Measurements from ENCODE around the gene TAPBP.
"Not testable (repeated sequence)": the region's sequence is repeated elsewhere in the genome, so short reads cannot be mapped to it uniquely, and the experiment has no call there.

The TAPBP gene

DNA sequence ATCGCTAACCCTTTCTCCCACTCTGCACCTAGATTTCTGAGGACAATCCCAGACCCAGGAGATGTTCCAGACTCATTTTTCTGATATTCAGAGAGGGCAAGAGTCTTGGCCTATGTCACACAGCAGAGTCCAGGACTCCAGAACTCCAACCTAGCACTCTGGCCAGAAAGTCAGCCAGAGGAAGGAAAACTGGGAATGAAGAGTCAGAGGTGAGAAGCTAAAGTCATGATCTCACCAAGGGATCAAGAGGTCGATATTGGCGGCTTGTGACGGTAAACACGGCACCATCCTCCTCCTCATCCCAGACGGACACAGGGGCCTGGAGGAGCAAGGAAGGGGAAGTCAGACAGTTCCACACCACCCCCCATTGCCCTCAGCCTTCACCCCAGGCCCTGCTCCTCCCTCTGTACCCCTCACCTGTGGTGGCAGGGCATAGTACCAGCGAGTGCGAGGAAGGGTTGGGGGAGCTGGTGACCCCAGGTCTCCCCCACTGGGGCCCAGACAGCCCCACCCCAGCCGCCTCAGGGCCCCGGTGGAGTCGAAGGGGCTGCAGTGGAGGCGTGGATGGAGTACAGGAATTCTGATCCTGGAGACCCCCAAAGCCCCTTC is 17.0 kb downstream of the TAPBP start:
- DNase-seq (ENCODE audit: low spot score), result no peak

DNA sequence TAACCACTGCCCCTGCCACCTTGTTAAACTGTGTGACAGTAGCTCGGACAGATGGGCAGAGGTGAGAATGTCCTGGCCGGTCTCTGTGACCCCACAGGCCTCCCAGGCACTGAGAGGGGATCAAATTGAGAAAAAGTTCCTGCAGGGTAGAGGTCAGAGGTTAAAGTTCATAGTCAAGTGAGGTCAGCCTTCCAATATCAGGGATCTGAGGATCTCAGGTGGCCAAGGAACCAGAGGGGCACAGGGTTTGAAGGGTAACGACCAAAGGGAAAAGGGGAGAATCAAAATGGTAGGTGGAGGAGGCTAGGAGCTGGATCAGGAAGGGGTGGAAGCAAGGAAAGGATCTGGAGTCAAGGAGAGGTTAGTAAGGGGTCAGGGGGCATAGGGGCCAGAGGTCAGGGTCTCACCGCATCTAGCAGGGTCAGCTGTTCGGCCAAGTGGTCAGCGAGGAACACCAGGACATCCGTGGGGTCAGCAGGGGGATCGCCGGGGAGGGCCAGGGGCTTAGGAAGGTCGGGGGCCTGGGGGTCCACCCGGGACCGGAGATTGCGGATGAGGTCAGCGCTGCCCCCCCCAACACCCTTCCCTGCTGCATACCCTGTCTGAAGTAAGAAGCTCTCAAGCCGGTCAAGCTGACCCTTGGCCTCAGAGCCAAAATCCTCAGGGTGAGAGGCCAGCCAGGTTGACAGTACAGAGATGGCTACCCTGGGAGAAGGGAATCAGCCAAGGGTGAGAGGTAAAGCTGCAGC is 18.1 kb downstream of the TAPBP start:
- no peak for DNase-seq (ENCODE audit: low spot score)

DNA sequence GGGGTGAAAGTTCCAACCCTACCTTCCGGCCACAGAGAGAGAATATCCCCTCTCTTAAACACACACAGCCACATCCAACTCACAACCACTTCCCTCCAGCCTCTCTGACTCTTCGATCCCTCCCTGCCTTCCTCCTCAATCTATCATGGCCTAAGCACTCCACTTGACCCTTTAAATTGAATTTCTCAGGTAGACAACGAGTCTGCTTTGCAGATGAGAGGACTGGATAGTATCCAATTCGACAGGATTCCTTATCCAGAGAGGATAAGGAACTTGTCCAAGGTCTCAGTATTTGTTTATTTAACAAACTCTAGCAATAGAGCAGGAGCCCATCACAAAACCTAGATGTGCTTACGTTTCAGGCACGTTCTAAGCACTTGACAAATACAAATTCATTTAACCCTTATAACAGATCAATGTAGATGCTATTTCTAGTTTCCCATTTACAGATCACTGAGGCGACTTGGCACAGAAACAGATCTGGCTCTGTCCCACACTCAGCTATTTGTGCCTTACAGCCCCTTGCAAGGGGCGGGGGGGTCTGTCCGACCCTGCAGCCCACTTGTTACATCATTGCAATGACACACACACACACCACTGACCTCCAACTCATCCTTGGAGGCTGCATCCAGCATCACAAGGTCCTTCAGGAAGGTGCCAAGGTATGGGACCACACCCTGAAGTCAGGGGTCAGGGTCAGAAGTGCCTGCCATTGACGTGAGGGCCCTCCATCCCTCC is 19.6 kb downstream of the TAPBP start:
- DNase-seq (ENCODE audit: low spot score), result no peak

- DNase-seq (ENCODE audit: low spot score), result no peak
These were observed 20.7 kb downstream of the TAPBP start for GRCh38 chr6:33292996-33293682.

DNA sequence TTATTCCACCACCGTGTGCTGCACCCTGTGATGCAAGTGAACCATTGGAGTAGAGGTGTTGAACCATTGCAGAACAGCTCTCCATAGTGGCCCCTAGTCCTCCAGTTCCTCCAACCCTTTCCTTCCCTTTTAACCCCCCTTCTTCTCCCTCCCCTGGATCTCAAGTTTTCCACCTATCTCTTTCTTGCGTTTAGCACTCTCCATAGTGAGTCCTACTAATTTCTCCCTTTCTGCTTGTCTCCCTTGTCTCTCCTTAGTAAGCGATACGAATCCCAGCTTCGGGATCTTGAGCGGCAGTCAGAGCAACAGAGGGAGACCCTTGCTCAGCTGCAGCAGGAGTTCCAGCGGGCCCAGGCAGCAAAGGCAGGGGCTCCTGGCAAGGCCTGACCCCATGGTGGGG is 23.4 kb downstream of the TAPBP start:
- DNase-seq (ENCODE audit: low spot score), result no peak

GRCh38 chr6:33289784-33290315 is 24.0 kb downstream of the TAPBP start:
- DNase-seq (ENCODE audit: low spot score), result no peak

- peak; percentile 85 for DNase-seq (ENCODE audit: low spot score)
These were observed 24.7 kb downstream of the TAPBP start, which contains the start of the genes PFDN6 and WDR46 for GRCh38 chr6:33288921-33289783. TSS of gene PFDN6 (plus strand) at chr6:33289601. CDS start at chr6:33289857, 256 bp downstream. TSS of gene WDR46 (minus strand) at chr6:33289239. CDS start at chr6:33289170, 69 bp downstream.

DNA sequence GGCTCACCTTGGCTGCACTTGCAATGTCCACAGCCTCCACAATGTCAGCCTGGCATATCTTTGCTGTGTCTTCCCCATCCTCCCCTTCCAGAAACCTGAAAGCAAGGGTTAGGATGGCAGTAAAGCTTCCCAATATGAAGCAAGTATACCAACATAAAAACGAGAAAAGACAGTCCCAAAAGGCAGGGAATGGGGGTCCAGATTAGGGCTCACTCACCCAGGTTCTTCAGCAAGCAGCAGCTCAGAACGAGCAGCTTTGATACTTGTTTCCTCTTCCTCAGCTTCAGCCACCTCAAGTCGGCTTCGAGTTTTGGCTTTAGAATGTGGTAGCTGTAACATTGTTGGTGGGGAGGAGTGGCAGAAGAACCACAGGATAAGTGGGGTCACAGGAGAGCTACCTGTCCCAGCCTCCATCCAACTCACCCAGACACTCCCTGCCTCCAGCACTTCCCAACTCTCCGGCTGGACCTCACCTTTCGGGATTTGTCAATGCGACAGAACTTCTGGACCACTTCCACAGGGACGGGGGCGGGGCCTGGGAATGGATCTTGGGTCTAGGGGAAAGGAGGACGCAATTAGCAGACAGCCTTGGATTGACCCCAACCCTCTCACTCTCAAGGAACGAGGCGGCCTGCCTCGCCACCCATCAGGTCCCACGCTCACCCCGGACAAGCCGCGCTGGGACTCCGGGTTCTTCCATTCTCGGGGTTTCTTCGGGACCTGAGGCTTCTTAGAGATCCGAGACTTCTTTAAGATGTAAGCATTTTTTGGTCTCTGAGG is 25.5 kb downstream of the TAPBP start:
- DNase-seq (ENCODE audit: low spot score), result no peak

DNA sequence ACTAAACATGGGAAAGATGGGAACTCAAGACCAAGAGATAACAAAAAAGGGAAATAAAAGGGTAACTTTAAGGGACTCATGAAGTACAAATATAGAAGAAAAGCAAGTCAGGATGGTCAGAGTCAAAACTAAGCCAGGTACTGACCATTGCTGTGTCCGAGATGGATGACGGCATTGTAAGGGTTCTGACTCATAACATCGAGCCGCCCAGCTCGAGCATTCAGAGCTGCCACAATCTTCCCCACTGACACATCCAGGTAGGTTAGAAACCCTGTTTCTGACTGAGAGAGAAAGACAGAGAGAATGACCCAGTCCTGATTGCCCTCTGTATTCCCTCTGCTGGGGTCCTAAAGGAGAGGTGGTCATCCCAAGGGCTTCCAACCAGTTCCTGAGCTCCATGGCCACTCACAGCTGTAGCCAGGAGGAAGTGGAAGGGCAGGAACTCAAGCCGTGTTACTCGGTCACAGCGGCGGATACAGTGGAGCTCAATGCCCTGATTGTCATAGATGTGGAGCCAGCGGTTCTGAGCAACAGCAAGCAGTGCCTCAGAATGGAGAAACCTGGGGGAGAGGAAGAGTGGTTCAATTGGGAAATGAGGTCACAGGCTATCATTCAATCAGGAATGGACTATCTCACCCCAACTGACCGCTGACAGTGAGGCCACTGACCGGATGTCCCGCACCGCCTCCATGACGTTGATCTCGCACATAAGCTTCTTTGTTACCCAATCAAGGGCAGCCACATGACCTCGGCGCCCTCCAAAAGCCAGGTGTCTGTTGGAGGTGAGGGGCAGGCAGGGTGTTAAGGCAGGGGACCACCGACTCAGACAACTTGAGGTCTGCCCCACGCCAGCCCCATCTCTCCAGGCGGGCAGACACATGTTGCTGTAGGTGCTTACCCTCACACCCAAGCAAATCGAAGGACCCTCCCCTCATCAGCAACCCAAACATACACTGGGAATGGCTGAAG is 26.6 kb downstream of the TAPBP start:
- DNase-seq (ENCODE audit: low spot score), result no peak

DNA sequence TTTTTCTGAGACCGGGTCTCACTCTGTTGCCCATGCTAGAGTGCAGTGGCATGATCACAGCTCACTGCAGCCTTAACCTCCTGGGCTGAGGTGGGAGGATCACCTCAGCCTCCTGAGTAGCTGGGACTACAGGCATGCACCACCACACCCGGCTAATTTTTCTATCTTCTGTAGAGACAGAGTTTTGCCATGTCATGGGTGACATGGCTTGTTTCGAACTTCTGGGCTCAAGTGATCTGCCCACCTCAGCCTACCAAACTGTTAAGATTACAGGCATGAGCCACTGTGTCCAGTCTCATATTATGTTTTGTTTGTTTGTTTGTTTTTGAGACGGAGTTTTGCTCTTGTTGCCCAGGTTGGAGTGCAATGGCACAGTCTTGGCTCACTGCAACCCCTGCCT is 28.7 kb downstream of the TAPBP start:
- DNase-seq (ENCODE audit: low spot score), result not testable (repeated sequence)

GRCh38 chr6:33280539-33280938 is 33.3 kb downstream of the TAPBP start:
- no peak for DNase-seq (ENCODE audit: low spot score)

GRCh38 chr6:33279971-33280511 is 33.8 kb downstream of the TAPBP start:
- no peak for DNase-seq (ENCODE audit: low spot score)

DNA sequence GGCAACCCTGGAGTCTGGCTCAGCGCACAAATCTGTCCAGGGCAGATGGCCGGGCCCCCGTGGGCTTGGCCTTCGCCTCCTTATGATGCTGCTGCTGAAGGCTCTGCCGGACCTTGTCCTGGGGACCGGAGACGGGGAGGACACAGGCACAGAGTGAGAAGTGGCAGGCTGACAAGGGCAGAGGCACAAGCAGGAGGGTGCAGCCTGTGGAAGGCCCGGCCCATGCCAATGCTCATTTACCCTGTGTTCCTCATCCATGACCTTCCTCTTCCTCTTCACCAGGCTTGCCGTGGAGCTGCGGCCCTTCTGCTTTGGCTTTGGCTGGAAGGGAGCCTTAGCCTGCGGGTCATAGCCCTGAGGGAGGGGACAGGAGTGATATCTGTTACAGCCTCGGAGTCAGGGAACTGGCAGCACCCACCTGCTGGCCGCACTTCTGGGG is 34.6 kb downstream of the TAPBP start:
- DNase-seq (ENCODE audit: low spot score), result no peak

DNA sequence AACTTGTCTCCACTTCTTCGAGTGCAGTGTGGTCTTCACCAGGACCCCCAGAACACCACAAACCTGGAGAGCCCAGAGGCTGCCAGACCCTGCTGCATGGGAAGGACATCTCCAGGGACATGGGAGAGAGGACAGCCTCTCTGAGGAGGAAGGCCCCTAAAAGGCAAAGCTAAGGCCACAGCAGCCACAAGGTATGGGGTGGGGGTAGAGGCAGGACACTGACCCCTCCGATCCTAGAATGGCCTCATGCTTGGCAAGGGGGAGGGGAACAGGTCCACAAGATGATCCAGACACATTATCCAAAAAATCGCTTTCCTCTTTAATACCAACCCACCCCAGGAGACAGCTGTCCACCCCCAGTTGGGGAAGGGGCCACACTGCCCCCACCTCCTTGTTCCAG is 35.1 kb downstream of the TAPBP start:
- DNase-seq (ENCODE audit: low spot score), result no peak

GRCh38 chr6:33278392-33278741 is 35.5 kb downstream of the TAPBP start:
- no peak for DNase-seq (ENCODE audit: low spot score)

DNA sequence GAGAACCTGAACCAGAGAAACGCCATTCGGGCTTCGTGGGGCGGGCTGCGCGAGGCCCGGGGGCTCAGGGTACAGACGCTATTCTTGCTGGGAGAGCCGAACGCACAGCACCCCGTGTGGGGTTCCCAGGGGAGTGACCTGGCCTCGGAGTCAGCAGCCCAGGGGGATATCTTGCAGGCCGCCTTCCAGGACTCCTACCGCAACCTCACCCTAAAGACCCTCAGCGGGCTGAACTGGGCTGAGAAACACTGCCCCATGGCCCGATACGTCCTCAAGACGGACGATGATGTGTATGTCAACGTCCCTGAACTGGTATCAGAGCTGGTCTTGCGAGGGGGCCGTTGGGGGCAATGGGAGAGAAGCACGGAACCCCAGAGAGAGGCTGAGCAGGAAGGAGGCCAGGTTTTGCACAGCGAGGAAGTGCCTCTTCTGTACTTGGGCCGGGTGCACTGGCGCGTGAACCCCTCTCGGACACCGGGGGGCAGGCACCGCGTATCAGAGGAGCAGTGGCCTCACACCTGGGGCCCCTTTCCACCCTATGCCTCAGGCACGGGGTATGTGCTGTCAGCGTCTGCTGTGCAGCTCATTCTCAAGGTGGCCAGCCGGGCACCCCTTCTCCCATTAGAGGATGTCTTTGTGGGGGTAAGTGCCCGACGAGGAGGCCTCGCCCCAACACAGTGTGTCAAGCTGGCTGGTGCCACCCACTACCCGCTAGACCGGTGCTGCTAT is 36.1 kb downstream of the TAPBP start:
- peak; percentile 34 for DNase-seq (ENCODE audit: low spot score)

DNA sequence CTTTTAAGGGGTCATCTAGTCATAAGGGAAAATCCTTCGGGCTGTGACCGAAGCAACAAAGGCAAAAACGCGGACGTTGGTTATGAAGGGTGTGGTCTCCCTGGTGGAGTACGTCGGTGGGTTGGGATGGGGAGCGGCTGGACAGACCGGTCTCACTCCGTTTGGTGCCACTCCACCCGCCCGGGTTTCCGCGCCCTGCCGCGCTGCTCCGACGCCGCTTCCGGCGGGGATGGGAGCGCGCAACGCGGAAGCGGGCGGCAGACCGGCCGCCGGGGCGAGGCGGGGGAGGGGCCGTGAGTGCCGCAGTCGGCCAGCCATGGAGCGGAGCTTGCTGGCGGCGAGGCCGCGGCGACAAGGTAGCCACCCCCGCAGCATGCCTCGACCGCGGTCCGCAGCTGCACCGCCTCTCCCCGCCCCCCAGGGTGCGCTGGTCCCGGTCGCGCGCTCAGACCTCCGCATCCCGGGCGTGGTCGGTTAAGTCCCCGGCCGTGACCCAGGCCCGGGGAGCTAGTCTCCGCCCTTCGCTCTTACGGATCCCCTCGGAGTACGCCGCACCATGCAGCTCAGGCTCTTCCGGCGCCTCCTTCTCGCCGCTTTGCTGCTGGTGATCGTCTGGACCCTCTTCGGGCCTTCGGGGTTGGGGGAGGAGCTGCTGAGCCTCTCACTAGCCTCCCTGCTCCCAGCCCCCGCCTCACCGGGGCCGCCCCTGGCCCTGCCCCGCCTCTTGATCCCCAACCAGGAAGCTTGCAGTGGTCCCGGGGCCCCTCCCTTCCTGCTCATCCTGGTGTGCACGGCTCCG is 36.8 kb downstream of the TAPBP start, which contains the start of gene B3GALT4:
TSS of gene B3GALT4 (plus strand) at position 260 of the 799 bp plus-strand sequence. CDS start at position 557, 297 bp downstream.
- peak; percentile 69 for DNase-seq (ENCODE audit: low spot score)

Measured in CD4-positive, alpha-beta T cell treated with Interleukin-15 for 4 hours (primary cell).